ENCODE results near the gene VIL1.

DNA sequence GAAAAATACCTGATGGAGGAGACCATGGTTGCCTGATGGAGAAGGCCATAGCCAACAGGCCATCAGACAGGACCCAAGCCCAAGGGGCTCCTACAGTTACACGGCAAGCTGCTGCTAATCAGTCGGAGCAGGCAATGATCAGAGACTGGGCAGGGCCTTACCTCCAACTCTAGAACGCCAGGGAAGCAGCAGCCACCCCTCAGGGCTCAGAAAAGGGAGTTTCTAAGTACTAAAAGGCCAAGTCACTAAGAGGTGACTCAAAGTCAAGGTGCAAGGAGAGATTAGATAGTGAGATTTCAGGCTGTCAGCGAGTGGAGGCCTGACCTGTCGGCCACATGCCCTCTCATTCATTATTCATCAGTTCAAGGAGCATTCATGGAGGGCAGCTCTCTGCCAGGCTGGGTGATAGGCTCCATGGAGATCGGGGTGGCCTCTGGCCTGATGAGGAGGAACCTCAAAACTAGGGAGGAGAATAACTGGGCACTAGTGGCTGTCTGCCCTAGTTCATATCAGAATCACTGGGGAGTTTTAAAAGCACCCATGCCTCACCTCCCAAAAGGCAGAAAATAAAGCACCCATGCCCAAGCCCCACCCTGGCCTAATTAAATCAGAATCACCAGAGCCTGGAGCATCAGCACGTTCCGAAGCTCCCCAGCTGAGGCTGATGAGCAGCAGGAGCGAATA, 3.6 kb downstream of the VIL1 start:
- TF ChIP-seq, protein P1, sequence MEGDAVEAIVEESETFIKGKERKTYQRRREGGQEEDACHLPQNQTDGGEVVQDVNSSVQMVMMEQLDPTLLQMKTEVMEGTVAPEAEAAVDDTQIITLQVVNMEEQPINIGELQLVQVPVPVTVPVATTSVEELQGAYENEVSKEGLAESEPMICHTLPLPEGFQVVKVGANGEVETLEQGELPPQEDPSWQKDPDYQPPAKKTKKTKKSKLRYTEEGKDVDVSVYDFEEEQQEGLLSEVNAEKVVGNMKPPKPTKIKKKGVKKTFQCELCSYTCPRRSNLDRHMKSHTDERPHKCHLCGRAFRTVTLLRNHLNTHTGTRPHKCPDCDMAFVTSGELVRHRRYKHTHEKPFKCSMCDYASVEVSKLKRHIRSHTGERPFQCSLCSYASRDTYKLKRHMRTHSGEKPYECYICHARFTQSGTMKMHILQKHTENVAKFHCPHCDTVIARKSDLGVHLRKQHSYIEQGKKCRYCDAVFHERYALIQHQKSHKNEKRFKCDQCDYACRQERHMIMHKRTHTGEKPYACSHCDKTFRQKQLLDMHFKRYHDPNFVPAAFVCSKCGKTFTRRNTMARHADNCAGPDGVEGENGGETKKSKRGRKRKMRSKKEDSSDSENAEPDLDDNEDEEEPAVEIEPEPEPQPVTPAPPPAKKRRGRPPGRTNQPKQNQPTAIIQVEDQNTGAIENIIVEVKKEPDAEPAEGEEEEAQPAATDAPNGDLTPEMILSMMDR (IDR thresholded peaks at IDR 0.05) = no peak
- no peak for TF ChIP-seq POLR2A (IDR thresholded peaks at IDR 0.05)

Data from prostate gland (tissue), 2 donors.